GM12891 (cell line): Measurements from ENCODE around the gene GYG2.

ENCODE experiments used
- PAX5 ChIP-seq: IDR thresholded peaks from 2 replicates; pipeline ENCODE4 v1.6.1; 2011; ENCODE audit warnings: low read length, moderate library complexity, mild to moderate bottlenecking; ENCODE audit not compliant: insufficient read depth, severe bottlenecking
- POLR2A ChIP-seq: IDR thresholded peaks from 2 replicates; pipeline ENCODE4 v1.6.1; 2011; ENCODE audit warnings: low read depth, low read length, control low read depth
- POLR2AphosphoS5 ChIP-seq: IDR thresholded peaks from 2 replicates; pipeline ENCODE4 v1.6.1; 2011; ENCODE audit warnings: low read depth, low read length, control low read depth
- TAF1 ChIP-seq: IDR thresholded peaks from 2 replicates; pipeline ENCODE4 v1.6.1; 2011; ENCODE audit warnings: low read depth, low read length, control low read depth

GRCh38 chrX:2824886-2825285 is 3.8 kb upstream of the GYG2 start:
- no peak for TF ChIP-seq POLR2A
- no peak for TF ChIP-seq POLR2AphosphoS5
- TF ChIP-seq TAF1 = no peak
- TF ChIP-seq PAX5 = no peak
